PC-3 (cell line): ENCODE results near the gene FLG2.
"Not testable (repeated sequence)": the region's sequence is repeated elsewhere in the genome, so short reads cannot be mapped to it uniquely, and the experiment has no call there.

ENCODE experiments used
- EZH2 ChIP-seq: fragments of 300-600 bp; sonication (generic); IDR thresholded peaks from one replicate; pipeline ENCODE4 v1.6.1; 2017; ENCODE audit warnings: antibody characterized with exemption, mild to moderate bottlenecking, low read length; ENCODE audit not compliant: unreplicated experiment
- EZH2phosphoT487 ChIP-seq: fragments of 300-600 bp; sonication (generic); IDR thresholded peaks from 2 replicates; pipeline ENCODE4 v1.6.1; 2018; ENCODE audit warnings: mild to moderate bottlenecking, antibody characterized with exemption, low read length, borderline replicate concordance
- TF ChIP-seq, protein P1 (sequence below): fragments of 300-600 bp; sonication (generic); conservative IDR thresholded peaks from 2 replicates; pipeline ENCODE4 v1.5.1; 2017; ENCODE audit warnings: antibody characterized with exemption, low read depth, mild to moderate bottlenecking, low read length

- TF ChIP-seq, protein P1, sequence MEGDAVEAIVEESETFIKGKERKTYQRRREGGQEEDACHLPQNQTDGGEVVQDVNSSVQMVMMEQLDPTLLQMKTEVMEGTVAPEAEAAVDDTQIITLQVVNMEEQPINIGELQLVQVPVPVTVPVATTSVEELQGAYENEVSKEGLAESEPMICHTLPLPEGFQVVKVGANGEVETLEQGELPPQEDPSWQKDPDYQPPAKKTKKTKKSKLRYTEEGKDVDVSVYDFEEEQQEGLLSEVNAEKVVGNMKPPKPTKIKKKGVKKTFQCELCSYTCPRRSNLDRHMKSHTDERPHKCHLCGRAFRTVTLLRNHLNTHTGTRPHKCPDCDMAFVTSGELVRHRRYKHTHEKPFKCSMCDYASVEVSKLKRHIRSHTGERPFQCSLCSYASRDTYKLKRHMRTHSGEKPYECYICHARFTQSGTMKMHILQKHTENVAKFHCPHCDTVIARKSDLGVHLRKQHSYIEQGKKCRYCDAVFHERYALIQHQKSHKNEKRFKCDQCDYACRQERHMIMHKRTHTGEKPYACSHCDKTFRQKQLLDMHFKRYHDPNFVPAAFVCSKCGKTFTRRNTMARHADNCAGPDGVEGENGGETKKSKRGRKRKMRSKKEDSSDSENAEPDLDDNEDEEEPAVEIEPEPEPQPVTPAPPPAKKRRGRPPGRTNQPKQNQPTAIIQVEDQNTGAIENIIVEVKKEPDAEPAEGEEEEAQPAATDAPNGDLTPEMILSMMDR = not testable (repeated sequence)
- not testable (repeated sequence) for TF ChIP-seq EZH2, EZH2phosphoT487
These were observed 56.5 kb downstream of the FLG2 start for GRCh38 chr1:152303139-152303872.
